VCaP (cell line): Measurements from ENCODE around the gene HAPLN2.
A peak's percentile ranks its signal among the peaks of the same experiment; 100 is the strongest.
"Not testable (repeated sequence)": the region's sequence is repeated elsewhere in the genome, so short reads cannot be mapped to it uniquely, and the experiment has no call there.

Source experiments
- H3K27ac ChIP-seq: fragments of 450-650 bp; 2 replicates; pipeline ENCODE4 v1.5.1; 2017
- TF ChIP-seq, protein P1 (sequence below): fragments of 450-650 bp; conservative IDR thresholded peaks from 2 replicates; pipeline ENCODE4 v1.5.1; 2017; ENCODE audit warnings: mild to moderate bottlenecking, moderate library complexity

The HAPLN2 gene

DNA sequence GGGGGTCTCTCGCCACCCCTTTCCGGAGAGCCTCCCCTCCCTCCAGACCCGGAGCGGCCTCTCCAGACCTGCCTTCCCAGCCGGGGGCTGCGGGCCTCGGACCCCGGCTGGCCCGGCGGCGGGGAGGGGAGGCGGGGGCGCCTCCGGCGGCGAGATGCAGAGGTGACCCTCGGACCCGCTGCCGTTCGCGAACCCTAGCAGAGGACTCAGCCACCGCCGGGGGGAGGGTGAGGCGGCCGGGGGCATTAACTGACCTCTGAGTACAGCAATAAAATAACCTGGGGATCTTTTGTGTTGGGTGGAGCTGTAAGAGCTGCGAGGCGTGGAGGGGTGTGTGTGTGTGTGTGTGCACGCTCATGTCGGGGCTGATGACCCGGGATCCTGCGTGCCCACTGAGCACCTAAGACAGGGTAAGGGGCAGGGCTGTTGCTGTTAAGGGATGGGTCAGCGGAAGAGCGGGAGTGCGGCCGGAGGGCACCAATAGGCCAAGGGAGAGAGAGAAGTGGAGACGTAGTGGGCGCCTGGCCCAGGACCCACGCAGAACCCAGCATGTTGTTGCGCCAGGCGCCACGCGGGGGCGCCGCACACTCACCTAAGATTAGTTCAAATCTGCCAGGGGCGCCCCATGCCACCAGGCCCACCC lies 6.3 kb downstream of the HAPLN2 start:
- TF ChIP-seq, protein P1, sequence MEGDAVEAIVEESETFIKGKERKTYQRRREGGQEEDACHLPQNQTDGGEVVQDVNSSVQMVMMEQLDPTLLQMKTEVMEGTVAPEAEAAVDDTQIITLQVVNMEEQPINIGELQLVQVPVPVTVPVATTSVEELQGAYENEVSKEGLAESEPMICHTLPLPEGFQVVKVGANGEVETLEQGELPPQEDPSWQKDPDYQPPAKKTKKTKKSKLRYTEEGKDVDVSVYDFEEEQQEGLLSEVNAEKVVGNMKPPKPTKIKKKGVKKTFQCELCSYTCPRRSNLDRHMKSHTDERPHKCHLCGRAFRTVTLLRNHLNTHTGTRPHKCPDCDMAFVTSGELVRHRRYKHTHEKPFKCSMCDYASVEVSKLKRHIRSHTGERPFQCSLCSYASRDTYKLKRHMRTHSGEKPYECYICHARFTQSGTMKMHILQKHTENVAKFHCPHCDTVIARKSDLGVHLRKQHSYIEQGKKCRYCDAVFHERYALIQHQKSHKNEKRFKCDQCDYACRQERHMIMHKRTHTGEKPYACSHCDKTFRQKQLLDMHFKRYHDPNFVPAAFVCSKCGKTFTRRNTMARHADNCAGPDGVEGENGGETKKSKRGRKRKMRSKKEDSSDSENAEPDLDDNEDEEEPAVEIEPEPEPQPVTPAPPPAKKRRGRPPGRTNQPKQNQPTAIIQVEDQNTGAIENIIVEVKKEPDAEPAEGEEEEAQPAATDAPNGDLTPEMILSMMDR, result peak; percentile 91
- H3K27ac ChIP-seq, result no peak overlapping the region

DNA sequence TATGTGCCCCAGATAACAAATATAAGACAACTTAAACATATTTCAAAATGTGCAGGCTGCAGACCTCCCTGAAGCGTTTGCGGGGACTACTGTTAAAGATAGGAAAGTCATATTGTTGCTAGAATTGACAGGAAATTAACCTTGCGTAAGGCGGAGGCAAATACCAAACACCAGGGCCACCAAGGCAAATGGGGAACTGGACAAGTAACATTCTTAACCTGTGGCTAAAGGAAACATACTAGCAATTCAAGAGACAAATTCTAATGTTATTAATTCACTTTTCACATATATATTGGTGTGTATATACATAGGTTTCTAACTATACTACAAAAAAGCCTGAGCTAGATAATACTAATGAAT lies 6.8 kb downstream of the HAPLN2 start:
- TF ChIP-seq, protein P1, result peak; percentile 12
- no peak overlapping the region for H3K27ac ChIP-seq

DNA sequence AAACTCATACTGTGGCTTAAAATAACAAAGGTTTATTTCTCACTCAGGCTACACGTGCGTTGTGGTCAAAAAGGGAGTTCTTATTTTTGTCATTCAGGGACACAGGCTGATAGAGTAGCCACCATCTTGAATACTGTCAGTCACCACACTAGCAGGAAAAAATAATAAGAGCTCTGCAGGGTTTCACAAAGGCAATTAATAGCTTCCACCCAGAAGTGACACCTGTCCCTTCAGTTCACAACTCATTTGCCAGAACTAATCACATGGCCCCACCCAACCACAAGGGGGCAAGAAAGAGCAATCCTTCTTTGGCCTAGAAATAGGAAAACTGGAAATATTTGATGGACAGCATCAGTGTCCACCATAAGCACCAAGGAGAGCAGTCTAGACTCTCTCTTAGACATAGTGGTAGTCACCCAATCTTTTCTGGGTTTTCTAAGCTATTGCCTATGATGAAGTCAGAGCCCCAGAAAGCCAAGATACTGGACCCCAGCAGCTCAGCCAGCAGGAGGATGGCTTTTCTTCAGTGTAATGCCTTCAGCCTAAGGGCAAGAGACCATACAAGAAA lies 8.2 kb downstream of the HAPLN2 start:
- H3K27ac ChIP-seq, result no peak overlapping the region
- TF ChIP-seq, protein P1, result peak; percentile 76

DNA sequence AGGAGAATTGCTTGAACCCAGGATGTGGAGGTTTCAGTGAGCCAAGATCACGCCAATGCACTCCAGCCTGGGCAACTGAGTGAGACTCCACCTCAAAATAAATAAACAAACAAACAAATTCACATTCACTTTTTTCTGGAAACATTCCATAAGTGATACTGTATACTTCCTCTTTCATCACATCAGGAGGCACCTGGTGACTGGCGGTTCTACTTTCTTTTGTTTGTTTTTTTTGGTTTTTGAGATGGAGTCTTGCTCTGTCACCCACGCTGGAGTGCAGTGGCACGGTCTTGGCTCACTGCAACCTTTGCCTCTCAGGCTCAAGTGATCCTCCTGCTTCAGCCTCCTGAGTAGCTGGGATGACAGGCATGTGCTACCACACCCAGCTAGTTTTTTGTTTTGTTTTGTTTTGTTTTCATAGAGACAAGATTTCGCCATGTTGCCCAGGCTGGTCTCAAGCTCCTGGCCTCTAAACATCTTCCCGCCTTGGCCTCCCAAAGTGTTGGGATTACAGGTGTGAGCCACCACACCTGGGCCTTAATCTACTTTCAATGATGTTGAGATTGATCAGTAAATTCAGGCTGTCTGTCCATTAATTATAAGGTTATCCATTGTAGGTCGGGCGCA lies 10.7 kb downstream of the HAPLN2 start:
- TF ChIP-seq, protein P1, result no peak
- no peak overlapping the region for H3K27ac ChIP-seq

DNA sequence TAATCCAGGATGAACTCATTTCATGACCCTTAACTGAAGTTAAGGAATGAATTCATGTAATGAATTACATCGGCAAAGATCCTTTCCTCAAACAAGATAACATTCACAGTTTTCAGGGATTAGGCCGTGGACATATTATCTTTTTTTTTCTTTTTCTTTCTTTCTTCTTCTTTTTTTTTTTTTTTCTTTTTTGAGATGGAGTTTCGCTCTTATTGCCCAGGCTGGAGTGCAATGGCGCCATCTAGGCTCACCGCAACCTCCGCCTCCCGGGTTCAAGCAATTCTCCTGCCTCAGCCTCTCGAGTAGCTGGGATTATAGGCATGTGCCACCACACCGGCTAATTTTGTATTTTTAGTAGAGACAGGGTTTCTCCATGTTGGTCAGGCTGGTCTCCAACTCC lies 11.9 kb downstream of the HAPLN2 start:
- H3K27ac ChIP-seq, result not testable (repeated sequence)

DNA sequence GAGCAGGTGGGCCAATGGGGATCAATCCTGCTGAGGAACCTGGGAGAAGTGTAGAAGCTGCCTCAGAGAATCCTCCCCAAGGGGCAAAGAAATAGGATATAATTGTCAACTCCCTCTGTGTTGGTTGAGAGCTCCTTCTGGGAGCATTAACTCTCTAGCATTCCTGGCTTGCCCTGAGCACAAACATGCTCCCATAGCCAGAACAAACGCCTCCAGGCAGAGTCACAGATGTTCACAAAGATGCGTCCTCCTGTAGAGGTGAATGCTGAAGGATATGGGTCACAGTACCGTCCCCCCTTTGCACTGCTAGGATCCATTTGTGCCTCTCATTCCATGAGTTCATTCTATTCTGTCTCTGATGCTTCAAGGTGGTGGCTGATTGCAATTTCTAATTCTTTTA lies 13.1 kb downstream of the HAPLN2 start:
- H3K27ac ChIP-seq, result no peak overlapping the region
- TF ChIP-seq, protein P1, result no peak

DNA sequence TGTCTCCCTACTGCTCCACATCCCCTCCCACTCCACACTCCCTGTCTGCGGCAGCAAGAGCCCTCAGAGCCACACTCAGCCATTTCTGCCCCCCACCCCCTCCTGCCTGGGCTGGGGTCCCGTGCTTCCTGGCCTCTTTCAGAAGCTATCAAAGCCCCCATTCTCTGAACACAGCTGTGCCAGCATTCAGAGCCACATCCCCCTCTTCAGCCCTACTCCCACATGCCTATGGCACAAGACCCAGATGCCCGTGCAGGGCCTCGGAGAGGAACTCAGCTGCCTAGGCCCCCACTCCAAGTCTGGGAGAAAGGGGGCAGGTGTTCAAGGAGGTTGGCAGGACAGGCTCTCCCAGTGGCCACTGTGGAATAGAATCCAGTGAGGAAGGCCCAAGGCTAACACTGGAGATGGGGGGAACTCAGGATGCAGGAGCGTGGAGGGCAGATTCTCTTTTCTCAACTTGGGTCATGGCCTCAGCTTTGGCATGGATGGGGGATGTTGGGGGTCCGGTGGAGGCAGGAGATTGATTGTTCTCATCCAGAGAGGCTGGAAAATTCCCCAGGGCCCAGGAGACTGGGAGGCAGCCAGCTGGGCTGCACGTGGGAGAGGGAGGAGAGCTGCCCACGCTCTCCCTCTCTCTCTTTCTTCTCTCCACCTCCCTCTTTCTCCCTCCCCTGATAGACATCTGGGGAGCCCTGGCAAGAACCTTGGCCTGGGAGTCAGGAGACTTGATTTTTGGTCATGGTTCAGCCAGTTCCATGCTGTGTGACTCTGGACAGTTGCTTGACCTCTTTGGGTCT lies 19.2 kb downstream of the HAPLN2 start:
- TF ChIP-seq, protein P1, result no peak
- no peak overlapping the region for H3K27ac ChIP-seq
